Fibroblast of villous mesenchyme (primary cell): Measurements from ENCODE around the gene CUL4A. TPM values are rescaled to one million over a fixed set of nuclear protein-coding genes. Genes with fewer than 3 reads are reported as not detected.

Source experiments
- DNase-seq: peaks from one replicate; pipeline ENCODE4 v3.0.0-alpha.2; 2010; ENCODE audit warnings: low read depth
- H3K4me3 ChIP-seq: 2 replicates; pipeline ENCODE4 v1.5.1; 2011; ENCODE audit warnings: low read depth, mild to moderate bottlenecking, low read length
- total RNA-seq: library from RNA; depleted of rRNA; stranded (reverse); fragments of >200 nt; gene quantifications from 2 replicates; pipeline ENCODE4 v1.2.3, GENCODE V29; 2012
- TF ChIP-seq, protein P1 (sequence below): IDR thresholded peaks from 2 replicates; pipeline ENCODE4 v1.5.1; 2012; ENCODE audit warnings: low read depth, mild to moderate bottlenecking, low read length; ENCODE audit not compliant: insufficient read depth

Gene CUL4A
- total RNA-seq, 1 donor = 132 TPM

DNA sequence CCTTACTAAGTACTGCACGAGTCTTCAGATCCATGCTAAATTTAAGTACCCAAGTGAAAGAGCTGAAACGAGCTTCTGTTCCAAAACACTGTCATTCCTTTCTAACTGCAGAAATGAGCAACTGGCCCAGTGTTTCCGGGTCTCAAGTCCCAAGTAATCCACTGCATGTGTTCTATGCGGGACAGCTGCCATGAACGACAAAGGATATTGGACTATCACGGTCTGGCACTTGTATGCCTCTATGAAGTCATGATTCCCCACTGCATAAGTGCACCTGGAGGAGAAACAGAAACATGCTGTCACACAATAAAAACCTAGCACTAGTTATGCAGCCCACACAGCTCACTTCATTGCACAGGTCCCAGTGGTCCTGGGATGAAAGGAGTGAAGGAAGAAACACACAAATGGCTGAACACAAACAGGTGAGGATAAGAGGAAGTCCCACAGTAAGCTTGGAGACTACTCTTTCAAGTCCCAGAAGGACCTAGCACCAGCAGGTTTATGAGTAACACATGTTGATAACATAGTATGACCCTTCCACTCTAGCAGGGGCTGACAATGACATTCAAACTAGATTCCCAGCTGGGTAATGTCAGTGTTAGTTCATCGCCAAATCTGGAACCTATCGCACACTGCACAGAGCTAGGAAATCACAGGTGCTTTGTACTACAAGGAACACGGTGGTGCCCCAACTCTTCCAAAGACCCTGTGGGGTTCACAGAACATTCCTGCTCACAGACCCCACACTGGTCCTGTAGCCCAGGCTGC, 12.3 kb upstream of the CUL4A start:
- TF ChIP-seq, protein P1, sequence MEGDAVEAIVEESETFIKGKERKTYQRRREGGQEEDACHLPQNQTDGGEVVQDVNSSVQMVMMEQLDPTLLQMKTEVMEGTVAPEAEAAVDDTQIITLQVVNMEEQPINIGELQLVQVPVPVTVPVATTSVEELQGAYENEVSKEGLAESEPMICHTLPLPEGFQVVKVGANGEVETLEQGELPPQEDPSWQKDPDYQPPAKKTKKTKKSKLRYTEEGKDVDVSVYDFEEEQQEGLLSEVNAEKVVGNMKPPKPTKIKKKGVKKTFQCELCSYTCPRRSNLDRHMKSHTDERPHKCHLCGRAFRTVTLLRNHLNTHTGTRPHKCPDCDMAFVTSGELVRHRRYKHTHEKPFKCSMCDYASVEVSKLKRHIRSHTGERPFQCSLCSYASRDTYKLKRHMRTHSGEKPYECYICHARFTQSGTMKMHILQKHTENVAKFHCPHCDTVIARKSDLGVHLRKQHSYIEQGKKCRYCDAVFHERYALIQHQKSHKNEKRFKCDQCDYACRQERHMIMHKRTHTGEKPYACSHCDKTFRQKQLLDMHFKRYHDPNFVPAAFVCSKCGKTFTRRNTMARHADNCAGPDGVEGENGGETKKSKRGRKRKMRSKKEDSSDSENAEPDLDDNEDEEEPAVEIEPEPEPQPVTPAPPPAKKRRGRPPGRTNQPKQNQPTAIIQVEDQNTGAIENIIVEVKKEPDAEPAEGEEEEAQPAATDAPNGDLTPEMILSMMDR = no peak
- no peak for DNase-seq
- no peak overlapping the region for H3K4me3 ChIP-seq

DNA sequence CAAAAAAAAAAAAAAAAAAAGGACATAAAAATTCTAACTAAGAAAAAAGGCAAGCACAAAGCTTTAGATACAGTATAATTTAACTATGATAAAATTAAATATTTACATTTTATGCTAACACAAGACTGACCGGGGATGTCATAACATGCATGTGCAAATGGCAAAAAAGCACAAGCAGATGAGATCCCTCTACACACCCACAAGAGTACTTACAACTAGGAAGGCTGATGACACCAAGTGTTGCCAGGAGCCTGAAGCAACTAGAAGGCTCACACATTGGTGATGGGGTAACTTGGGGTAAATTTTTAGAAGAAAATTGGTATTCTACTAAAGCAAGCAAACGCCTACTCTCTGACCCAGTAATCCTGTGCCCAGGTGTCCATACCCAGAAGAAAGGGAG, 7.6 kb upstream of the CUL4A start:
- no peak for DNase-seq
- TF ChIP-seq, protein P1 = no peak

DNA sequence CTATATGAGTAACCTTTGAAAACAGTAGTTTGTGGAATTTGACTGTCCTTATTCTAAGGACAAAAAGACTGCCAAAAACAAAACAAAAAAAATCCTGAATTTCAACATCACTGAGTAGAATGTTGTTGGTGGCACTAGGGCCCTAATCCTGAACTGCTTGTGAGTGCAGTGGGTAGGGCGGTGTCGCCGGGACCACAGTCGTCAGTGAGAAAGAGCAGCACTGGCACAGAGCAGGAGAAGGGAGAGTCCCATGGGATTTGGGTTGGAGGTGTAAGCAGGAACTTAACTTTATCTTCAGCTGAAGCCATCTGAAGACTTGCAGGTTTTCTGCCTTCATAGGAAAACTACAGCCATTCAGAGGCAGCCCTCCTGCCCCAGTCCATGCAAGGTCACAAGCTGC, 6.5 kb upstream of the CUL4A start:
- H3K4me3 ChIP-seq = no peak overlapping the region
- TF ChIP-seq, protein P1 = no peak
- DNase-seq = no peak

More for the DNA sequence above, 7.6 kb upstream of the CUL4A start:
- no peak overlapping the region for H3K4me3 ChIP-seq

DNA sequence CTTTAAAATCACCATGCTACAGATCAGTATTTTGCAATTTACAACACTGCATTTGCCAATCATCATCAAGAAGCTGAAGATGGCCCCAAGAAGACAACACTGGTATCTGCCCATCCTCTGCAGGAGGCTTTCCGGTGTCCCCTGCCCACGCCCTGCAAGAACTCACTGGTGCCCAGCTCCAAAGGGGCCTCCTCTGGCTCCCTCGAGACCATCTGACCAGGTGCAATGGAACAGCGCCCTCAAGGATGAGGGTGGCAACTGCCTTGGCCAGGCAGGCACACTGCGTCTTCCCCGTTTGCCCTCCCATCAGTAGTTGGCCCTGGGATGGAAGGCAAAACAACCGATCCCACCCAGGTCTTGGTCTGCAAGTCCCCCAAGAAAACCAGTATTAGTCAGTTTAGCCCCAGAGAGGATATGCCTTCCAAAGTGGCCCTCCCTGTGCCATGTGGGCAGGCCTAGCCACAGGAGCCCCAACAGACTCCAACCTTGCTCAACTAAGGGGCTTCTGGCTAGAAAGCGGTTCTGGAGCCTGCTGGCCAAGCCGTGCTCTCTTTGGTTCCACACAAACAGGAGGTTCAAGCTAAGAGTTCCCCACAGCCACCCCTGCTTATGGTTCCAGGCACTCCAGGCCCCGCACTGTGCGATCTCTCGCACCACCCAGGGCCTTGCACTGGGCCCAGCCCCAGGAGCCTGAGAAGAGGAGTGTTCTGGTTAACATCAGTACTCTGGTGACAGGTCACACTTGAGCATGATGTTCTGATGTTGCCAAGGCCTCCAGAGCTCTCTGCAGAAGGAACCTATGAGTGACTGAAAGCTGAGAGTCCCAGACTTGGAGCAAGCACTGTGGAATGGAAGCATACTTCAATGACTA, 5.7 kb upstream of the CUL4A start:
- H3K4me3 ChIP-seq = no peak overlapping the region
- TF ChIP-seq, protein P1 = no peak
- peak; percentile 75 for DNase-seq

DNA sequence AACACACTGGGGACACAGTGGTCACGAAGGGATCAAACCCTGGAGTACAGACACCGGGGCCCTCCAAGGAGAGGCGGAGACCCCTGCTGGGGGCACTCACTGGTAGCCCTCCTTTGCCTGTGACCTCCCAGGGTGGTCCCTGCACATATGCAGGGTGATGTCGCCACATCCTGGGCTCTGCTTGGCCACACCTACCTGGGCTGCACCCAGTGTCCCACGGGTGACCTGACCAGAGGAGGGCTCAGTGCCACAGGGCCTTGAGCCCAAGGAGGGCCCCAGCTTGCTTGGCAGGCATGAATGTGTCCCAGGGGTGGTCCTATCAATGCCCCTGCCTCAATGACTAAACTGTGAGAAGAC, 5.1 kb upstream of the CUL4A start:
- TF ChIP-seq, protein P1 = no peak
- no peak overlapping the region for H3K4me3 ChIP-seq
- no peak for DNase-seq

DNA sequence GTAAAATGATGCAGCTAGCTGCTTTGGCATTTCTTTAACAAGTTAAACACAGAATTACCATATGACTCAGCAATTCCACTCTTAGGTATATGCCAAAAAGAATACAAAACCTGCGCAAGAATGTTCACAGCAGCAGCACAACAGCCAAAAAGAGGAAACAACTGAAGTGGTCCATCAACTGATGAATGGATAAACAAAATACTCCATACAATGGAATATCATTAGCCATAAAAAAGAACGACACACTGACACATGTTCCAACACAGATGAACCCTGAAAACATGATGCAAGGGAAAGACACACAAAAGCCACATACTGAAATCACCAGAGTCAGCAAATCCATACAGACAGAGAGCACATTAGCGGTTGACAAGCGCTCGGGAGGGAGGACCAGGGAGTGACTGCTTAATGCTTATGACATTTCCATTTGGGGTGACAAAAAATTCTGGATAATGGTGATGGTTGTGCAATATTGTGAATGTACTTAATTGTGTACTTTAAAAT, 3.9 kb upstream of the CUL4A start:
- H3K4me3 ChIP-seq = no peak overlapping the region
- no peak for DNase-seq
- TF ChIP-seq, protein P1 = no peak
